GM18870 (cell line): ENCODE data around the gene RBM26.

Source experiments
- ATAC-seq: cut with Tn5 transposase; IDR thresholded peaks from one replicate; pipeline ENCODE4 v1.9.1; 2021; ENCODE audit warnings: moderate library complexity; ENCODE audit not compliant: unreplicated experiment

RBM26 gene, protein sequence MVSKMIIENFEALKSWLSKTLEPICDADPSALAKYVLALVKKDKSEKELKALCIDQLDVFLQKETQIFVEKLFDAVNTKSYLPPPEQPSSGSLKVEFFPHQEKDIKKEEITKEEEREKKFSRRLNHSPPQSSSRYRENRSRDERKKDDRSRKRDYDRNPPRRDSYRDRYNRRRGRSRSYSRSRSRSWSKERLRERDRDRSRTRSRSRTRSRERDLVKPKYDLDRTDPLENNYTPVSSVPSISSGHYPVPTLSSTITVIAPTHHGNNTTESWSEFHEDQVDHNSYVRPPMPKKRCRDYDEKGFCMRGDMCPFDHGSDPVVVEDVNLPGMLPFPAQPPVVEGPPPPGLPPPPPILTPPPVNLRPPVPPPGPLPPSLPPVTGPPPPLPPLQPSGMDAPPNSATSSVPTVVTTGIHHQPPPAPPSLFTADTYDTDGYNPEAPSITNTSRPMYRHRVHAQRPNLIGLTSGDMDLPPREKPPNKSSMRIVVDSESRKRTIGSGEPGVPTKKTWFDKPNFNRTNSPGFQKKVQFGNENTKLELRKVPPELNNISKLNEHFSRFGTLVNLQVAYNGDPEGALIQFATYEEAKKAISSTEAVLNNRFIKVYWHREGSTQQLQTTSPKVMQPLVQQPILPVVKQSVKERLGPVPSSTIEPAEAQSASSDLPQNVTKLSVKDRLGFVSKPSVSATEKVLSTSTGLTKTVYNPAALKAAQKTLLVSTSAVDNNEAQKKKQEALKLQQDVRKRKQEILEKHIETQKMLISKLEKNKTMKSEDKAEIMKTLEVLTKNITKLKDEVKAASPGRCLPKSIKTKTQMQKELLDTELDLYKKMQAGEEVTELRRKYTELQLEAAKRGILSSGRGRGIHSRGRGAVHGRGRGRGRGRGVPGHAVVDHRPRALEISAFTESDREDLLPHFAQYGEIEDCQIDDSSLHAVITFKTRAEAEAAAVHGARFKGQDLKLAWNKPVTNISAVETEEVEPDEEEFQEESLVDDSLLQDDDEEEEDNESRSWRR

GRCh38 chr13:79405831-79406596 is at the start of gene RBM26:
TSS of gene RBM26 (minus strand) at chr13:79406255. CDS start at chr13:79405774, 481 bp downstream.
- ATAC-seq = peak; percentile 70

- no peak for ATAC-seq
Observed at GRCh38 chr13:79455331-79455730, 49.3 kb upstream of the RBM26 start.

GRCh38 chr13:79452239-79452913 is 46.3 kb upstream of the RBM26 start:
- no peak for ATAC-seq

DNA sequence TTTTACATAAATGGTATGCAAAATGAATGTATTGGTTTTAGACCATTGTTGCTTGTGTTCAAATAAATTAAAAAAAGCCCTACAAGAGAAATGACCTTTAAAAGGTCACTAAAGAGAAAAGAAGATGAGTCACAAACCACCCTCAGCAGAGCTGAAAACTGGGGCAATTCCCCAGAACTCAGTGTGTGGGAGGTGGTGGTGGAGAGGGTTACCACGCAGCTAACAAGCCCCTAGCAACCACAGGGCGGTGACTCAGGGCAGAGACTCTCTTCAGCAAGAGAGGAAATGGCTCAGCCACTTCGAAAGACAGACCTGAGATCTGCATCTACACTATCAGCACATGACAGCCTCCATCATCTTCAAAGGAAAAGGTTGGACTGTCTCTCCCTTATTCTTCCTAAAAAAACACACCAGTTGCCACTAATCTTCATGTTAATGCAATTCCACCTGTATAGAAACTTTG is 45.5 kb upstream of the RBM26 start:
- peak; percentile 98 for ATAC-seq

DNA sequence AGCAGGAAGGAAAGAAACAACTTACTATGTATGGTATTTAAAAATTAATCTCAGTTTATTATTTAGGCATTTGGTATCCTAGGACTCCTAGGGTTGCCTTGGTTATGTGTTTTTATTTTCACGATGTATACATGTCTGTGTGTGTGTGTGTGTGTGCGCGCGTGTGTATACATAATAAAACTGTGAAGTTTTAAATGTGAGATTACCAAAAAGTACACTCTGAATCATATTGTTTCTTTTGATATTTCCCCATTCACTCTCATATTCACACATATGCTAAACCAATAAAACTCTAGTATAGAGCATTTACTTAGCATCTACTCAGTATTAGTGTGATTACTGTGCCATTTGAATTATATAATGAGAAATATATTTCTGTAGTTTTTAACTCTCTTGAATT is 44.1 kb upstream of the RBM26 start:
- no peak for ATAC-seq

DNA sequence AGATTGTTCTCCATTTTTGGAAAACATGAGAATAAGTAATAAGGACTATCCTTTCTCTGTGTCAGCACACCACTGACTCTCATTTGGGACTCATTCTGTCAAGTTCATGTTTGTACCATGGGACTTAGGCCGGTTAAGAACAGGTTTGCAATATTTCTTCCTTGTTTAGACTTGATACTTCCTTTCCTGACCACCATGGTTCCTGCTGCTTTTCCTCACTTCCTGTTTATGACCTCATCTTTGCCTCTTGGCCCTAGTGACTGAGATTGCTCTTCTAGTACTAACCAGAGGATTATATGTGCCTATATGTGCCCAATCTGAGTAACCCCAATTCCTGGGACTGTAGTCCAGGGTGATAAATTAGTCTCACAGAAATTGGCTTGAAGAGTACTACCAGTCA is 42.4 kb upstream of the RBM26 start:
- ATAC-seq = no peak

DNA sequence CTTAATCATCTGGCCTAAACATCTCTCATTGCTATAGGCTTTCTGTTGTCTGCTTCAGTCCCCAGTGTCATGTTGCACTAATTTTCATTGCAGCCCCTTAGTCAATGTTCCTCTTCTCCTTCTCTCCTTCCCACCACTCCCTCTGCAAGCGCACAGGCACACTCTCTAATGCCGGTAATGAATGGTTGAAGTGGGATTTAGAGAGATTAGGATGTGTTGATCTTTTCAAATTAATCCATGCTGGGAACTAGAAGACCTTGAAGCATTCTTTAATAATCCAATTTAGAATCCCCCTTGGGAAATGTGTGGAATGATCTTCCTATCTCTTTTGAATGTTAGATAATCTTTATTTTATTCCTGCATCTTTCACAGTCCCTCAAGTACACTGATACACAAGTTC is 41.7 kb upstream of the RBM26 start:
- no peak for ATAC-seq

DNA sequence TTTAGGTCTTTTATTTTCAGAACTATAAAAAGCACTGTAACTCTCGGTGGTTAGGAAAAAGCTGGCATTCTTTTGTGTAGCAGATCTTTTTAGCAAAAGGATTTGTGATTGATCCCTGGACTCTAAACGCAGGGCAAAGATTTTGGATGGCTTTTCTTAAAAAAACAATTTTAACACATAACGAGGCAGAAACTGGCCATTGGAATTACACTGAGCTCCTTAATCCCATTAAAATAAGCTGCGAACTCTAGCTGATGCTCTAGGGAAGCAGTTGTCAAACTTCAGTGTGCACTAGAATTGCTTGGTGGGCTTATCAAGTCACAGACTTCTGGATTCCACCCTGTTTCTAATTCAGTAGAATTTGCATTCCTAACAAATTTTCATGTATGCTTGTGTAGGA is 41.1 kb upstream of the RBM26 start:
- no peak for ATAC-seq

DNA sequence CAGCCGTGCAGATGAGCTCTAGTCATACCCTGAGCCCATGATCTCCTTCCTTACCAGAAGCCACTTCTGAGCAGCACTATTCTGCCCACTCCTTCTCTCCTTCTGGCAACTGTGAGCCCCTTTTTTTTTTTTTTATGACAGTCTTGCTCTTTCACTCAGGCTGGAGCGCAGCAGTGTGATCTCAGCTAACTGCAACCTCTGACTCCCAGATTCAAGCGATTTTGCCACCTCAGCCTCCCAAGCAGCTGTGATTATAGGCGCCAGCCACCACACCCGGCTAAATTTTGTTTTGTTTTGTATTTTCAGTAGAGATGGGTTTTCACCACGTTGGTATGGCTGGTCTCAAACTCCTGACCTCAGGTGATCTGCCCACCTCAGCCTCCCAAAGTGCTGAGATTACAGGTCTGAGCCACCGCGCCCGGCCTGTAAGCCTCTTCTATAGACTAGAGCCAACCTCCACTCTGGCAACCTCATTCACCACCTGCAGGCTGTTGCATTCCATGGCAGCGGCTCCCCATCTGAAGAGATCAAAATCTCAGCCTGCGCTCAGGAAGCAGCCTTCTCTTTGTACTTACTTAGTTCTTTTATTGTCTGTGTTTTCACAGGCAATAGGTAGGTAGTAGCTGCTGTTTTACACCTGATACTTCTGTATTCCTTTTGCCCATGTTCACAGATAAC is 40.1 kb upstream of the RBM26 start:
- no peak for ATAC-seq

DNA sequence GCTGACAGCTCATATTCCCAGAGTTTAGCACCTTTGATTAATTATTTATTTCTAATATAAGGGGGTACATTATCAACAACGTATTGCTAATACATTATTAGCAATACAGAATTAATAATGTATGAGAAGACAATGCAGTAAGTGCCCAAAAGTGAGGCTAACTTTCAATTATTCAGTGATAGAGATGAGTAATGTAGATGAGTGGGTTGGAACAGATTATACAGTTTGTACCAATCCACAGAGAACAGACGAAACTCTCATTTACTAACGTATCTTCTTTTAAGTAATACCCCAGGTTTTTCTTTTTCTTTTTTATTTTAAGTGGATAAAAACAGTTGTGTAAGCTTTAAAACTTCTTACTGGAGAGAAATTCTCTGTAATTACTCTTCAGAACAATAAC is 36.7 kb upstream of the RBM26 start:
- no peak for ATAC-seq

DNA sequence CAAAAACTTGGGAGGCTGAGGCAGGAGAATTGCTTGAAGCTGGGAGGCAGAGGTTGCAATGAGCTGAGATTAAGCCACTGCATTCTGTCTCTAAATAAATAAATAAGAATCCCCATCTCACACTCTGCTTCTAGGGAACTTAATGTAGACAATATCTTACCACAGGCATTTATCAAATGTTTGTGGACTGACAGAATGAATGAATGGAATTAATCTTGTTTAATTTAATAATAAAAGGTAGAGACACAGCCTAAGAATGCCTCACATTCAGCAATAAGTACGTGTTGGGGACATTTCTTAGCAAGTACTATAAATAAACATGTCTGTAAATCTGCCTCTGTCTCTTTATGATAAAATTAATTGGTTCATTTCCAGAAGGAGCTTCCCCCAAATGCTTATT is 36.2 kb upstream of the RBM26 start:
- no peak for ATAC-seq

DNA sequence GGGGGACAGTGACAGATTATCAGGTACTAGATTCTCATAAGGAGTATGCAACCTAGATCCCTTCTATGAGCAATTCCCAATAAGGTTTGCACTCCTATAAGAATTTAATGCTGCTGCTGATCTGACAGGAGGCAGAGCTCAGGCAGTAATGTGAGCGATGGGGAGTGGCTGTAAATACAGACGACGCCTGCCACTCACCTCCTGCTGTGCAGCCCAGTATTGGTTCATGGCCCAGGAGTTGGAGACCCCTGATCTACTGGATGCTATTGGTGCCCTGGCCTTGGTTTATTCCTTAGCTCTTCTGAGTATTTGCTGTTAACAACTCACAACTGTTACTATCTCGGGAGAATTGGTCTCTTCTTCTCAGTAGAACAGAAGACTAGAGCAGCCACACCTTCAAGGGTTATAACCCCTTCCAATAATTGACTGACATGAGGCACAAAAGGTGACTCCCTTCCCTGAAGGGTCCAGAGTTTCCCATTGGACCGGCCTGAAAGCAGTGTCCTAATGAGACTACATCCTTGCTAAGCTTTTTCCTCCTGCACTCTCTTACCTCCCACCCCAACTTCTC is 35.0 kb upstream of the RBM26 start:
- ATAC-seq = no peak

- ATAC-seq = no peak
Observed at GRCh38 chr13:79439275-79439674, 33.2 kb upstream of the RBM26 start.

DNA sequence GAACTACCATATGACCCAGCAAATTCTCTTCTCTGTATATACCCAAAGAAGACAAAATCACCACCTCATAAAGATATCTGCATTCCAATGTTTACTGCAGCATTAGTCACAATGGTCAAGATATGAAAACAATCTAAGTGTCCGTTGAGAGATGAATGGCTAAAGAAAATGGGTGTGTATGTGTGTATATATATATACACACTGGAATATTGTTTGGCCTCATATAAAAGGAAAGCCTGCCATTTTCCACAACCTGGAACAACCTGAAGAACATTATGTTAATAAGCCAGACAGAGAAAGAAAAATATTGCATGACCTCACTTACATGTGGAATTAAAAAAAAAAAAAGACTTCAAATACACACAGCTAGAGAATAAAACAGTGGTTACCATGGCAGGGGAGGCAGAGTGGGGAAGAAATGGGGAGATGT is 29.5 kb upstream of the RBM26 start:
- ATAC-seq = no peak

DNA sequence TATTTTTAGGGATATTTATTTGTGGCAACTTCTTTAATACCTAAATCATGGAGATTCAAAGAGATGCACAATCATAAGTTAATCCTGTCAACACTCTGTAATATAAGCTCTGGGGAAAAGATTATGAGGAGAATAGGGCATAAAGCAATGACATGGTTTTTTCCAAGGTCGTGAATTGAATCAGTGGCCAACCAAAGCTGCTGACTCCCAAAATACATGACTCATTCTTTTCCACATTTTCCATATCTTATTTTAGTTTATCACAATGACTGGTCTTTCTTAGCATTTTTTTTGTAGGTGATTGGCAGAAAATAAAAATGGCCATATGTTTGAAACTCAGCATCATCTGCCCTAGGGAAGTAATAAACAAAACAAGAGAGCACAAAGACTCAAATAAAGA is 28.5 kb upstream of the RBM26 start:
- ATAC-seq = no peak

GRCh38 chr13:79432992-79433391 is 26.9 kb upstream of the RBM26 start:
- no peak for ATAC-seq

- ATAC-seq = no peak
Observed at GRCh38 chr13:79432086-79432485, 26.0 kb upstream of the RBM26 start.

DNA sequence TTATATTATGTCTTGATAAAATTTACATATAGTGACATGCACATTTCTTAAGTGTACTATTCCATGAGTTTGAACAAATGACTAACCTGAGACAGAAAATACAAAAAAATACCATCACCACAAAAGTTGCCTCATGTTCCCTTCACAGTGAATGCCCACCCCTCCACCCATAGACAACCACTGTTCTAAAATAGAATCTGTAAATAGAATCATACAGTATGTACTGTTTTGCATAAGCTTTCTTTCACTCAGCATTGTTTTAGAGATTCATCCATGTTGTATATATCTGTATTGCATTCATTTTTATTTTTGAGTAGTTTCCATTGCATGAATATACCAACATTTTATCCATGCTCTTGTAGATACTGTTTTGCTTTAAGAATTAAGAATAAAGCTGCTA is 23.3 kb upstream of the RBM26 start:
- ATAC-seq = no peak

DNA sequence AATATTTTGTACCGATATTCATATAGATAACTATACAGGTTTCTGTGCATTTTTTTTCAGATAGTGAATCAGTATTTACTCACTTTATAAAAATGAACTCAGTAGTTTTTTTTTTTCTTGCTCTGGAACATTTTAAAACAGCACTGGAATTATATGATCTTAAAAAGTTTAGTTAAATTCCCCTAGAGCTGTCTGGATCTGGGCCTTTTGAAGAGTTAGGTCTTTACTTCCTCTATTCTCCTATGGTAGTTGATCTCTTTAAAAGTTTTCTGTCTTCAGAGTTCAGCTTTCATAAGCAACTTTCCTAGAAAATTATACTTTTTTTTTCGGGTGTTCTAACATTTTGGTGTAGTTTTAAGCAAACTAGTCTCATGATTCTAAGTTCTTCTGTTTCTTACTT is 21.8 kb upstream of the RBM26 start:
- no peak for ATAC-seq
